HG03095 (cell line): ENCODE measurements around the gene RAP1GDS1.

Experiments used
- ATAC-seq: cut with Tn5 transposase; IDR thresholded peaks from one replicate; pipeline ENCODE4 v1.9.1; 2021; ENCODE audit warnings: moderate library complexity; ENCODE audit not compliant: unreplicated experiment

RAP1GDS1 gene

DNA sequence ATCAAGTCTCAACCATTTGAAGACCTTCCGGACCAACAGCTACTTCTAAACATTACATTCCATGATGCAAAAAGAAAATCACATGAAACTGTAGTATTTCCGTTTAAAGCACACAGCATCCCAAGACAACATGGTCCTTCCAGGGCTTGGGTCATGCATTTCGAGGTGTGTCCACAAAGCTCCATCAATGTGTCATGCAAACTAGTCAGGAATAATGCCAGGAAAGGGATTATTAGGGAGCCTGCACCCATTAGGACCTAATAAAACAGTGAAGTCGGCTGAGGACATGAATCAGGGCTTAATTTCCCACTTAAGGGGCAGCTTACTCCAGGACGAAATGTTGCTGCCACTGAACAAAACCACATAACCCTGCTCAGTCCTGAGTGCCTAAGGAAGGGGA is 219.4 kb downstream of the RAP1GDS1 start:
- no peak for ATAC-seq

DNA sequence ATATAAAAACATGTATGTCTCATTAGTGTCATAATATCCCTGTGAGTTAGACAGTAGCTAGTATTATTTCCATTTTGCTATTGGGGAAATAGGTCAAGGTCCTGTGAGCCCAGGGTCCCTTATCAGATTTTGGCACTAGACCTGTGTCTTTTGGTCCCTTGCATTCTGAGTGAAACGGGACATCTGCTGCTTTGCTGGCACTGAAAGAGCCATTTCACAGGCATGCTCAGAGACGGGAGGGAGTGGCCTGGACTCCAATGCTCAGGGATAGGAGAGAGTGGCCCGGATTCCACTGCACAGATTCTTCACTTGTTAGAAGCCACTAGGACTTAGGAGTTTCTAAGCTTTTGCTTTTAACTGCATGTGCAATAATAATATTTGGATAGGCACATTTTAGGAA is 220.0 kb downstream of the RAP1GDS1 start:
- no peak for ATAC-seq

DNA sequence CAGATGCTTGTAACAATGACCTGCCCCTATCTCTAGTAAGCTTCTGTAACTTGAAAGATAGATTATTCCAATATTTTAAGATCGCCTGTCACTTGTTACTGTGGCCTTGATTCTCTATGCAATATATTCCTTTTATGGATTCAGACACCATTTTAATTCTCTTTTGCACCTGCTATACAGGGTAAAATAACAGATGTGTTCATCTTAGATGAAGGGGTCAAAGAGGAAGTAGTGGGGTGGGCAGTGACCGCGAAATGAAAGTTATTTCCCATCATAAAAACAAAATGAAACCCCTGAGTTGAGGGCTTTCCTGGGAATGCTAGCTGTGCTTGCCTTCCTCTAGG is 221.3 kb downstream of the RAP1GDS1 start:
- ATAC-seq, result peak; percentile 5

- ATAC-seq, result peak; percentile 91
These were observed 221.9 kb downstream of the RAP1GDS1 start for GRCh38 chr4:98482847-98483806.

DNA sequence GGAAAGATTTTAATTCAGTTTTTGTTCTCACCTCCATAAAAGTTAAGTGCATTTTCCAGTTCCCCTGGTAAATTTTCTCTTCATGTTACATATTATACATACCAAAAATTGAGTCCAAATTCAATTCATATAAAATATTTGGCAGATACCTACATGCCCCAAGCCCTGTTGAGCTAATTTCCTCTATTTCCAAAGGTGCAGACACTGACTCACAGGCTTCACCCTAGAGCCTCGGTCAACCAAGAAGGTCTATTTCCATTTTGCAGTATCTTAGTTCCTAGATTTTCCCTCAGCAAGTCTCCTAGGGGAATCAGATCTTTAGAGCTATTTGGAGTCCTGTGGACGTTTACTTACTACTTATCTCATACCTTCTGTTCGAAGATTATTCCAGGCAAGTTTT is 222.8 kb downstream of the RAP1GDS1 start:
- no peak for ATAC-seq

GRCh38 chr4:98485816-98486345 is 224.7 kb downstream of the RAP1GDS1 start:
- ATAC-seq, result no peak

DNA sequence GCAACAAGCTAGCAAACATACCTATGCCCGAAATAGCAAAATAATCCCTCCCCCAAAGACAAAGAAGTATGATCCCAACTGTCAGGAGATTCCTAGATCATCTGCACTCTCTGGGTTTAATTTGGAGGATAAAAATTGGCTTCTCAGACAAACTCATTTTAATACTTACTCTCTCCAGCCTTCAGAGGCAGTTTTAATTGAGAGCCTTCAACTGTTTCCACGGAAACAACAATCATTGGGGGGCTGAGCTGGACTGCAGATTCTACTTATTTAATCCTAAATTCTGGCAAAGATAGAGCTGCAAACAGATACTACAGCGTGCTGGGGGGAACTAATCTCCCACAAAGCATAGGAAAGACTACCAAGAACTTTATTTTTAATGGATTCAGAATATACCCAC is 229.1 kb downstream of the RAP1GDS1 start:
- no peak for ATAC-seq

DNA sequence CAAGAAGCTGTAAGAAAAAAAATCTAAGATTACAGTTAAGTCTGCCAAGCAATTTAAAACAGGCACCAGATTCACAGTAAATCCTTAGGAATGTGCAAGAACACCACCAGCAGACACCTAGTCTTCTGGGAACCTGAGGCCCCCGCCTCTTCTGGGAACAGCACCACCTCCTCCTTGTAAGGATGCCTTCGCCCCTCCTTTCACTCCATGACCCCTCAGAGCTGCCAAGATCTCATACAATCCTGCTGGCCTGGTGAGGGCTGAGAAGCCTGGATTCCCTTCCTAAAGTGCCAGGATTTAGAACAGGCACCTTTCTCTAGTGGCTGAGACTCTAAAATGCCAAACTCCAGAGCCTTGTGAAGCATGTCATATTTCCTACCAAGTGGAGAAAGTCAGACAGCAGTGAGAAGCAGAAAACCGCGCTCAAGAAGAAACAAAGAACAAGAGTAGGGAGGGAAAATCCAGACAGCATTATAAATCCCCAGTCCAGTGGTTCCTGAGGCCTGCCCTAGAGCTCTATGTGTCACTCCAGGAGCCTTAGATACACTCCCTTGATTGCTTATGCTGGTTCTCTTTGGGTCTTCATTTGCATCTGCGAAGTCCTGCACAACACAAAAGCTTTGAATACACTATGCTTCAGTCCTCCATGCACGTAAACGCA is 230.8 kb downstream of the RAP1GDS1 start:
- no peak for ATAC-seq

GRCh38 chr4:98493296-98493695 is 232.1 kb downstream of the RAP1GDS1 start:
- ATAC-seq, result peak; percentile 84
